MG63 (cell line): ENCODE data around the gene SRCIN1. TPM values are rescaled to one million over a fixed set of nuclear protein-coding genes. Genes with fewer than 3 reads are reported as not detected.
A peak's percentile ranks its signal among the peaks of the same experiment; 100 is the strongest.

Source experiments
- DNase-seq: peaks from one replicate; pipeline ENCODE4 v3.0.0-alpha.2; 2020
- H3K27me3 ChIP-seq: fragments of 250-450 bp; sonication (Bioruptor Pico); 2 replicates; pipeline ENCODE4 v1.5.1; 2020; ENCODE audit warnings: mild to moderate bottlenecking, moderate library complexity
- H3K36me3 ChIP-seq: fragments of 250-450 bp; sonication (Bioruptor Pico); 2 replicates; pipeline ENCODE4 v1.5.1; 2020; ENCODE audit warnings: mild to moderate bottlenecking, moderate library complexity
- H3K4me3 ChIP-seq: fragments of 250-450 bp; sonication (Bioruptor Pico); 2 replicates; pipeline ENCODE4 v1.5.1; 2020; ENCODE audit warnings: mild to moderate bottlenecking, moderate library complexity
- H3K9me3 ChIP-seq: fragments of 250-450 bp; sonication (Bioruptor Pico); 2 replicates; pipeline ENCODE4 v1.5.1; 2020; ENCODE audit warnings: mild to moderate bottlenecking, moderate library complexity
- total RNA-seq: library from RNA; depleted of rRNA; stranded (reverse); fragments of >200 nt; shearing (Covaris generic); gene quantifications from 2 replicates; pipeline ENCODE4 v1.2.3, GENCODE V29; 2014; ENCODE audit warnings: low replicate concordance

SRCIN1 gene
- total RNA-seq, 1 experiment from 2014 or later = 0.07 TPM

DNA sequence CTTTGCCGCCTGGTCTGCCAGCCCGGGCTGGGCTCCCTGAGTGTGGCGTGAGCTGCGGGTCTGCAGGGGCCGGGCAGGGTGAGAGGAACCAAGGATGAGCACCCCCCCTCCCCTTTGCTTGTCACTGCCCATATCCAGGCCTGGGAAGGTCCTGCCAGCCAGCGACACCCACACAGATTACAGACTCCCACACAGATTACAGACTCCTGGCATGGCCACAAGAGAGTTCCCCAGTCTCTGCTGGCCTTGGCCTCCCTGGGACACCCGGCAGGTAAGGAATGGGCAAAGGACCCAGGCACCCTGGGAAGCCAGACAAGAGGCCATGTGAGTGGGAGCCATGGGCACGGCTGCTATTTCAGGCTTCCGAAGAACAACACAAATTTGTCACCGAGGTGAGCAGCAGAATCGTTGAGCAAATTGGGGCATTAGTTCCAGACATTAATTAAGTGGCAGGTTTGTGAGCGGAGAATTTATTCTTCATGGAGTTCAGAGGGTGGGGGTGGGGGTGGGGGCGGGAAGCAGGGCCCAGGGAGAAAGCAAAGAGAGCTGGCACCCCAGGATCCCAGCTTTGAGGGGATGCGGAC, 41.4 kb downstream of the SRCIN1 start:
- Histone ChIP-seq H3K27me3 (no peaks in the 10 kb centered on the region), H3K4me3 (no peak overlapping the region), H3K9me3 (no peaks in the 10 kb centered on the region), H3K36me3 (no peaks in the 10 kb centered on the region)
- DNase-seq = no peak

DNA sequence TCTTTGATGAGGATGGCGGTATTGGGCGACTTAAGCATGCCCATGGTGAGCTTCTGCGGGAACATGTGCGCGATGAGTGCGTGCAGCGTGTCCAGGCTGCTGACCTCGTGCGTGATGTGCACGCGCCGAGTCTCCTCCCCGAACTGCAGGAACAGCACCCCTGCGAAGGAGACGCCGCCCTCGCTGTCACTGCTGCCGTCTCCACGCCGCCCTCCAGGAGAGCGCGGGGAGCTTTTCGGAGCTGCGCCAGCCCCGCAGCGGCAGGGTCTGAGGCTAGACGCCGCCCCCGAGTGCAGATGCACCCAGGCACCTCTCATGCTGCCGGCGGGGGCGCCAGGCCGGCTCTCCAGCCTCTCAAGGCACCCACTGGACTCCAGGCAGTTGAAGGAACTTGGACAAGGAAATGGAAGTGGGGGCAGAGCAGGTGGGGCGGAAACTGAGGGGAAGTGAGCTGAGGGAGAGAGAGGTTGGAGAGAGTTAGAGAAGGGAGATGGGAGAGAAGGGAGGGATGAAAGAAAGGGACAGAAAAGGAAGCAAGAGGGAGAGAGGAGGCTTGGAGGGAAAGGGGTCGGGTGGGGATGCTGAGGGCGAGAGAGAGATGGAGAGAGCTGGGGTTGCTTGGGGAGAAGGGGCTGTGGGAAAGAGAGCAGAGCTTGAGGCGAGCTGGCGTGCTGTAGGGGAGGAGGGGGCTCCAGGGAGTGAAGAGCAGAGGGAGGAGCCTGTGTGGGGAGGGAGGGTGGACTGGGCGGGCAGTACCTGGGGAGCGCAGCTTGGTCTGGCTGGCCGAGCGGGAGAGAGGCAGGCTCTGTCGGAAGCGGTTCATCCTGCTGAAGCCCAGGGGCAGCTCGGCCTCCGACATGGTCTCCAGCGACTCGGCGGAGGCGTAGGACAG, 42.1 kb downstream of the SRCIN1 start:
- Histone ChIP-seq H3K9me3 (no peaks in the 10 kb centered on the region), H3K36me3 (no peaks in the 10 kb centered on the region), H3K4me3 (no peak overlapping the region), H3K27me3 (peaks cover 4% of the 10 kb centered on the region; the same call in 1 of the 2 replicates)
- DNase-seq = no peak

DNA sequence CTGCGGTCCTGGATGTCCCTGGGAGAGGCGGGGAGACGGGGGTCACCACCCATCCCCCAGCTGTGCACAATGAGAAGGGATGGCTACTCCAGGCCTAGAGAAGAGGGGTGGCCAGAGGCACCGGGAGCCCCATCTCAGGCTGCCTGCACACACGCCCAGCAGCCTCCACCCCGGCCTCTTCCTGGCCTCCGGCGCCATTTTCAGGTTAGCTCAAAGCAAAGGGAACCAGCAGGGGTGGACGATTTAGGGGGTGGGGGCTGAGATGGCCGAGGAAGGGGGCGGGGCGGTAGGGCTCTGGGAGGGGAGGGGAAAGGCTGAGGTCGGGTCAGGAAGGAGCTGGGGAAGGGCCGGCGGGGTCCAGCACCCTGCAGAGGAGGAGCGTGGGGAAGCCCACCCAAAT, 42.8 kb downstream of the SRCIN1 start:
- Histone ChIP-seq H3K9me3 (no peaks in the 10 kb centered on the region), H3K27me3 (peaks cover 4% of the 10 kb centered on the region; the same call in 1 of the 2 replicates), H3K36me3 (no peaks in the 10 kb centered on the region), H3K4me3 (no peak overlapping the region)
- no peak for DNase-seq

DNA sequence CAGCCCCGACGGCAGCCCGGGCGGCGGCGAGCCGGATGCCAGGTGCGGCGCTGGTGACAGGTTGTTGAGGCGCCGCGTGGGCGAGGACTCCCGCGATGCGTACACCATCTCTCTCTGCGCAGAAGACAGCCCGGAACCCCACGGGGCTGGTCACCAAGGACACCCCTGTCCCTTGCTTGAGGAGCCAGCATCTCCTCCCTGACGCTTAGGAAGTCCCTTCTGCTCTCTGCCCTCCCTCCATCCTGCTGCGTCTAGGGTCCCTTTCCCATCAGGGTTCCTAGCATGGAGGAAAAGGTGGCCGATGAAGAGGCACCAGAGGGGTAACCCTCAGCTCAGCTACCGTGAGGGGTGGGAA, 43.6 kb downstream of the SRCIN1 start:
- Histone ChIP-seq H3K4me3 (no peak overlapping the region), H3K27me3 (peaks cover 4% of the 10 kb centered on the region; the same call in 1 of the 2 replicates), H3K36me3 (no peaks in the 10 kb centered on the region), H3K9me3 (no peaks in the 10 kb centered on the region)
- DNase-seq = no peak

DNA sequence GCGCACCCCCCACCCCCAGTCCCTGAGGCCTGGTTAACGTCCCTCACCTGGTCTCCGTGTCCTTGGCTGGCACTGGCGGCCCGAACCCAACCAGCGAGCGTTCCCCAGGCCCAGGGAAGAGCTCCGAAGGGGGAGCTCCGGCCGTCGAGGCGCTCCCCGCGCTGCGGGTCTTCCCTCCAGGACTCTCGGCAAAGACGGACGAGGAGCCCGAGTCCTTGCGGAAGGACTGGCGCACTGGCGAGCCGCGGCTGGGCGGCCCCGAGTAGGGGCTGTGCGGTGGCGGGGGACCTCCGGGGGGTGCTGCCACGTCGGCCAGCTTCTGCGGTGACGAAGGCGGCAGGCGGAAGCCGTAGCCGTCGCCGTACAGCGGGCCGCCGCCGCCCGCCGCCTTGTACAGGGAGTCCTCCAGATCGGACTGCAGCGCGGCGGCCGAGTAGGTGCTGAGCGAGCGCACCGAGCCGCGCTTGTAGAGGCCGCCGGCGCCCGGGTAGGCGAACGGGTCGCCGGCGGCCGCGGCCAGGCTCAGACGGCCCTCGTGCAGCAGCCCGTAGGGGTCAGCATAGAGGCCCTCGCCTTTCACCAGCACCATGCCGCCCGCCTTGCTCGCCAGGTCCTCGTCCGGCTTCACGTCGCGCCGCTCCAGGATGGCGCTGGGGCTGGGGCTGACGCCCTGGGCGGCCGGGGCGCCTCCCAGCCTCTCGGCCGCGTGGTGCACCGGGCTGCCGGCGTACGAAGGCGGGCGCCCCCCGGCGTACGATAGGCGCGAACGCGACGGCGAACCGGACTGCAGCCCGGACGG, 44.1 kb downstream of the SRCIN1 start:
- H3K9me3 ChIP-seq = no peaks in the 10 kb centered on the region
- H3K27me3 ChIP-seq = peaks cover 4% of the 10 kb centered on the region; the same call in 1 of the 2 replicates
- H3K36me3 ChIP-seq = no peaks in the 10 kb centered on the region
- H3K4me3 ChIP-seq = no peak overlapping the region
- DNase-seq = no peak

DNA sequence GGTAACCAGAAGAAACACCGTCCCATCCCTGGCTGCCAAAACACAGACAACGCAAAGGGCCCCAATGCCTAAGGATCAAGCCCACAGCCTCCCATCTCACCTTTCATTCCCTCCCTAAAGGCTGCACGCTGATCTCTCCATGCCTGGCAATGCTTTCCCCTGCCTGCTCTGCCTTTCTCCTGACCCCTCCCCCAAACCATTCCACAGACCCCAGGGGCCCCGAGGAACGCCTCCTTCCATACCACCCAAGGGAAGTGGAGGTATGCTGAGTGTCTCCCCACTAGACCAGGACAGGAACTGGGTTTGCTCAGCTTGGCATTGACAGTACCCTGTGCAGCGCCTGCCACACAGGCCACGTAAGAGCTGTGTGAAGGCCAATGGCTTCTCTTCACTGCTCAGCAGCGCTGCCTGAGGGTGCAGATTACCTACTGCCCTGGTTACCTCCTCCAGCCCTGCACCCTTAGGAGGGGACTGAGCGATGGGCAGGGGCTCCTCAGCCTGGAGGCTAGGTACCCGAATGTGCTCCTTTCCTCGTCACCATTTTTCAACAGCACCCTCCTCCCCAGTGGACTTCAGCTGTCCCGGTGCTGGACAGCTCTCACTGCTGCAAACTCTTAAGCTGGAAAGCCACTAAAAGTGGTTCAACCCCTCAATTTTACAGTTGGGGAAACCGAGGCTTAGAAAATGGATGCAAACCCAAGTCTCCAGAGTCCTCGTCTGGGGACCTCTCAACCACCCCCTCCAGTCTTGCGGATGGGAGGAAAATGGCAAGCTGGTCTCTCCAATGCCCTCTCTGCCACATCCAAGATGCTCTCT, 45.0 kb downstream of the SRCIN1 start:
- Histone ChIP-seq H3K9me3 (no peaks in the 10 kb centered on the region), H3K4me3 (no peak overlapping the region), H3K36me3 (no peaks in the 10 kb centered on the region), H3K27me3 (peaks cover 4% of the 10 kb centered on the region; the same call in 1 of the 2 replicates)
- DNase-seq = no peak

DNA sequence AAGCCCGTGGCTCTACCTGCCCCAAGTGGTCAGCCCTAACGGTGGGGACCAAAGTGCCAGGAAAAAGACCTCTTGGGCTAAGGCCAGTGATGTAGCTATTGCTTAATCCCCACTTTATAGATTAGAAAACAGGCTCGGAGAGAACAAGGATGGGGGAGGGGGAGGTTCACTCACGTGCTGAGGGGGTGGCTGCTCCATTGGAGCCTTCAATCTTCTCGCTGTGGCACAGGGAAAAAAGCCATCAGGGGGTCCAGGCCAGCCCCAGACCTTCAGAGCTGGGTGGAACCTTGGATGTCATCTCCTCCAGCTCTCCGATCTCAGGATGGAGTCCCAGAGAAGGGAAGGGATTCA, 45.9 kb downstream of the SRCIN1 start:
- no peak for DNase-seq
- no peak overlapping the region for H3K4me3 ChIP-seq
- no peaks in the 10 kb centered on the region for H3K9me3 ChIP-seq
- H3K36me3 ChIP-seq = no peaks in the 10 kb centered on the region
- H3K27me3 ChIP-seq = peaks cover 4% of the 10 kb centered on the region; the same call in 1 of the 2 replicates

DNA sequence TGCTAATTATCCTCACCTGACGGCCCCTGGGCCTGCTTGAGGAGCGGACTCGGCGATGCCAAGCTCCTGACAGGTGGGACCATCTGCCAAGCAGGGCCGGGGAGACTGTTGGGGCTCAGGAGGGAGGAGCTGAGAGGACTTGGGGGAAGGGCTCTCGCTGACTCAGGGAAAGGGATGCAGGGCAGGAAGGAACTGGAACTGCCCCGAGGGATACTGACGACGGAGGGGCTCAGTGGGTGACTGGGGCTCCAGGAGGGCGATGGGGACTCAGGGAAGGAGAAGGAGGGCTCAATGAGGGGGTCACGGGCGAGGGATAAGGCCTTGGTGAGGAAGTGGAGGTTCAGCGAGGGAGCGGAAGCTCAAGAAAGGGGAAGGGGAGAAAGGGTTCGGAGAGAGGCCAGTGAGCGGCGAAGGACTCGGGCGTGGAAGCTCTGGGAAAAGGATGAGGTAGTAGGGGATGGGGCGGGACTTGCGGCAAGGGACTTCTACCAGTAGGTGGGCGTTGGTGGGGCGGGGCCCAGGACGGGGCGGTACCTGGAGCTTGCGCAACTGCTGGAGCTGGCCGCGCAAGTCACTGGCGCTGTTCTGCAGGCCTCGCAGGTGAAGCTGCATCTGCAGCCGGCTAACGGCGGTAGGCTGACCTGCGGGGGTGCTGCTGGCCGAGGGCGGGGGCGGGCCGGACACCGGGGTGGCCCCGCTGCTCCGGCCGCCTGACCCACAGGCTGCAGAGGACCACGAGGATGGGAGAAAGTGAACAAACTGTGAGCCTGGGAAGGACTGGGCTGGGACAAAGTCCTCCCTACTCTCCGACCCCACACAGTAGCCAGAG, 46.5 kb downstream of the SRCIN1 start:
- Histone ChIP-seq H3K27me3 (peaks cover 4% of the 10 kb centered on the region; the same call in 1 of the 2 replicates), H3K9me3 (no peaks in the 10 kb centered on the region), H3K4me3 (no peak overlapping the region), H3K36me3 (no peaks in the 10 kb centered on the region)
- peak; percentile 44 for DNase-seq

DNA sequence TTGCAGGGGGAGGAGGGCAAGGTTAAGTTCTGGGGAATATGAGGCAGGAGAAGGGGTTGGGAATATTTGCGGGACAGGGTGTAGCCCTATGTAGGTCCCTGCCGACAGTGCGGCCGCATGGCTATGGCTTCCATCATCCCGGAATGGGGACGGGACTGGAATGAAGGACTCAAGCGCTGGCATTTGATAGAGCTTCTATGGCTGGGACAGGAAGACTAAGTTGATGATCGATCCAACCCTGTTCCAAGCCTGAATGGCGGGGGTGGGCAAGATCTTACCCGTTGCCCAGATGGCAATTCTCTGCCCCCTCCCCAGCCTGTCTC, 47.1 kb downstream of the SRCIN1 start:
- Histone ChIP-seq H3K36me3 (no peaks in the 10 kb centered on the region), H3K9me3 (no peaks in the 10 kb centered on the region), H3K4me3 (peak overlapping the region; percentile 36), H3K27me3 (peaks cover 4% of the 10 kb centered on the region; the same call in 1 of the 2 replicates)
- no peak for DNase-seq

DNA sequence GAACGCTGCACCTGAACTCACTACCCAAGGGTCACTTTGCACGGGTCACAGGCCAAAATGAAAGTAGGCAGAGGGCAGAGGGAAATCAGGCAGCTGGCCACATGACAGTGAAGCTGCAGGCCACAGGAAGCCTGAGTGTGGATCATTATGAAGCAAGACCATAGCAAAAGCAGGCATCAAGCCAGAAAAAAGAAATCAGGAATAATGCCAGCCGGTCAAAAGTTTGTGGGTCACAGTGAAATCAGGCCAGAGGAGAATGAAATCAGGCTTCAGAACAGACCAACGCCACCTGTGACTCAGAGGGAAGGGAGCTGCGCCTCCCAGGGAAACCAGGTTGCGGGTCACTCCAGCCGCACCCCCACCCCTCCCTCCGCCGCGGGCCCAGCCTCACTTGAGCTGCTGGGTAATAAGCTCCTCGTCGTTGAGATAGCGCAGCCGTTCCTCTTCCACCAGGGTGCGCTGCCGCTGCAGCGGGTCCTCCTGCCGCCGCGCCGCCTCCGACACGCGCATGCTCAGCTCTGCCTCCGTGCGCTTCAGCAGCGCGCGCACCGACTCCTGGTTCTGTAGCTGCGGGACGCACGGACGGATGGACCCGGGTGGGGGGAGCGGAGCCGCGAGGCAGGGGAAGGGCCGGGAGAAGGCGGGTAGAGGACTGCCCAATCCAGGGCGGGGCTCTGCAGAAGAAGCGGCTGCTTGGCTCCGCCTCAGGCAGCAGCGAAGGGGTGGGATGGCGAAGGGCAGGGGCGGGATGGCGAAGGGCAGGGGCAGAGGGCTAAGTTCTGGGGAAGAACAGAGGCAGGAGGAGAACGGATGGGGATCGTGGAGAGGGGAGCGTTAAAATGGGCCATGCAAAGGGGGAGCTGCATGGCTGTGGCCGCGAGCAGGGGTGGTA, 47.7 kb downstream of the SRCIN1 start:
- peaks cover 4% of the 10 kb centered on the region; the same call in 1 of the 2 replicates for H3K27me3 ChIP-seq
- no peaks in the 10 kb centered on the region for H3K36me3 ChIP-seq
- peak overlapping the region; percentile 36 for H3K4me3 ChIP-seq
- DNase-seq = peak; percentile 95
- H3K9me3 ChIP-seq = no peaks in the 10 kb centered on the region

DNA sequence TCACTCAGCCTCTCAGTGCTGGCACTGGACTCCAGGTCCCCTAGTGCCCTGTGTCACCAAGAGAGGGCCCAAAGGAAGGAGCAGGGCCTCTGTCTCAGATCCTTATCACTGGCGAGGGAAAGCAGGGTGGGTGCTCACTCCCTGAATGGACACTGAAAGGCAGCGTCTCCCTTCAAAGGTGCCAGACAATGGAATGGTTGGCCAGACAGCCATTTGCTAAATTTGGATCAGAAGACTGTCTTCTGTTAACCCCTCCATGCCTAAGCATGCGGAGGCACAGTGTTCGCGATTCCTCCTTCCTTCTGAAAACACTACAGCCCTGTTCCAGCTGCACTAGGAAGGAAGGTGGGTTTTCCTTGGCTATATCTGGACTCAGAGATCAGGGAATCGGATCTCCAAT, 48.4 kb downstream of the SRCIN1 start:
- peaks cover 4% of the 10 kb centered on the region; the same call in 1 of the 2 replicates for H3K27me3 ChIP-seq
- H3K4me3 ChIP-seq = no peak overlapping the region; the same call in 1 of the 2 replicates

DNA sequence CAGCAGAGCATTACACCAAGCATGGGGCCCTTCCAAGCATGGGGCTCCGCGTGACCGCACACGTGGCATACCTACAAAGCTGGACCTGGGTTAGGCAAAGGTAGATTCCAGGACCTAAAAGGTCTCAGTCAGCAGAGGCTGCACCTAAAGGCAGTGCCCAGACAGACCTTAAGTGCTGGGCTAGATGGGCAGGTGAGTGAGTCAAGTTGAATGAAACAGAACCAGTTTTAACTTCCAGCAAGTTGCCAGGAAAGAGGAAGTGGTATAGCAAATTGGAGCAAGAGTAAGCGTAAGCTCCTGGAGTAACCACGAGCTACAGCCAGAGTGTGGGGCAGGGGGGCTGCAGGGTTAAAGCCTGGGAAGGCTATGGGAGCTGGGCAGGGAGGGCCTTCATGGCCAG, 49.5 kb downstream of the SRCIN1 start:
- H3K27me3 ChIP-seq = peaks cover 4% of the 10 kb centered on the region; the same call in 1 of the 2 replicates
- no peaks in the 10 kb centered on the region for H3K36me3 ChIP-seq
- DNase-seq = no peak
- no peak overlapping the region for H3K4me3 ChIP-seq
- no peaks in the 10 kb centered on the region for H3K9me3 ChIP-seq

More for the DNA sequence above, 48.4 kb downstream of the SRCIN1 start:
- Histone ChIP-seq H3K36me3 (no peaks in the 10 kb centered on the region), H3K9me3 (no peaks in the 10 kb centered on the region)
- no peak for DNase-seq

DNA sequence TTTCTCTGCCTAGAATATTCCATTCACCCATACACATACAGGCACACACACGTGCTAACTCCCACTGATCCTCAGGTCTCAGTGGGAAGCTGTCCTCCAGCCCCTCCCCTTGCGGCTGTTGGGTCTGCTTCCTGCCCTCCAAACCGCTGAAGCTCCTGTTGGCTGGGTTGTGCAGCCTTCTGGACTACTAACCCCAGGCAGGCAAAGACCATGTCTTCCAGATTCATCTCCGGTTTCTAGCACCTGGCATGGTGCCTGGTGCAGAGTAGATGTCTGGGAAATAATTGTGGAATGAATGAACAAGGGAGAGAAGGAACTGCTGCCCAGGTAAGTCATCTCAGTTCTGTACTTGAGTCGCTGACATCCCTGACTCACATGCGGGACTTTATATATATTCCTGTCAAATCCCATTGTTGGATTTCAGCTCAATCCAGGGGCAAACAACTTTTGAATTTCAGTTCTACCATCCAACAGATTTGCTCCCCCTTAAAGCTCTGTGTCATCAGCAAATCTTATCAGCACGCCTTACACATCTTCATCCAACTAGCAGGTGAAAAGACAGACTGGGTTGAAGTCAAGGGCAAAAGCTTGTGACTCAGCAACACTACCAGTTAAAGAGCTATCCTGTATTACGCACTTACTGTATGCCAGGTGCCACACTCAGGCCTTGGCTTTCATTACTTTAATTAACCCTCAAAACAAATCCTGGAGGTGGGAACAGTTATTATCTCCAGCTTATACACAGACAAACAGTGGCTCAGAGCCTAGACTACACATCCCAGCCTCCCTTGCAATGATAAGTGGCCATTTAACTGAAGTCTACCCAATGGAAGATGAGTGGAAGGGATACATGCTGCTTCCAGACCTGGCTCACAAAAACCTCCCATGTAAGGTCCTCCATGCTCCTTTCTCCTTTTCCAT, 51.1 kb downstream of the SRCIN1 start:
- DNase-seq = peak; percentile 70
- Histone ChIP-seq H3K36me3 (no peaks in the 10 kb centered on the region), H3K27me3 (peaks cover 4% of the 10 kb centered on the region; the same call in 1 of the 2 replicates), H3K9me3 (no peaks in the 10 kb centered on the region), H3K4me3 (no peak overlapping the region)

DNA sequence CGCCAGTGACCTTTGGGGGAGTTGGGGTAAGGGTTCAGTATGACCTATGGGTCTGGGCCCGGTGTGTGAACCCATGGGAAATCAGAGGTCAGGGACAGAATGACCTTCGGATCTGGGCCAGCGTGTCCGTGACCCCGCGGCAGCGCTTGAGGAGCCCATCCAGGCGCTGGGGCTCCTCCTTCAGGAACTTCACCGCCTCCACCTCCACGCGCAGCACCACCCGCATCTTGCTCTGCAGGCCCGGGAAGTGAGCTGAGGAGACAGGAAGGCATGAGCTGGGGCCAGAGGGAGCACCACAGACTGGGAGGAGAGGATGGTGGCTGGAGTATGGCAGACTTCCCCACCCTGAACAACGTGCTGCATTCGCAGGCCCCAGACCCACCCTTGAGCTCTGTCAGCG, 53.4 kb downstream of the SRCIN1 start:
- DNase-seq = no peak
- Histone ChIP-seq H3K4me3 (no peak overlapping the region), H3K27me3 (no peaks in the 10 kb centered on the region)

More for the DNA sequence above, 53.4 kb downstream of the SRCIN1 start:
- Histone ChIP-seq H3K36me3 (no peaks in the 10 kb centered on the region), H3K9me3 (no peaks in the 10 kb centered on the region)
